ENCODE measurements around the gene ZNF106.

ZNF106 gene

DNA sequence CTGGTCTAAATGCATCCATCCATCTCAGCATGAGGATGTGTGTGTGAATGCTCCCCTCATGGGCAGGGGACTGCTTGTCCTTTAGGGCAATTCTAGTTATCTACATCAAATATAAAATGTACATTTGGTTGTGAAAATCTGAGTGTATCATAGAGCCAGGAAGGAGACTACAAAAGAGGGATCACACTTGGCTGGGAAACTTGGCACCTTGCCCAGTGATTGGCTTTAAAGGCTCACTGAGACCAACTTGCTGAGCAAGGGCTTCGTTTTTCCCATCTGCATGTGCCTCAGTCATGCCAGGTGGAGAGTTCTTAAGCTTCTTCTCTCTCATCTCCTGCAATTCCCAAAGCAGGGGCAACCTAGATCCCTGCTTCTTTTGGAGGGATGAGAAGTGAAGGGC lies 126.4 kb downstream of the ZNF106 start:
- DNase-seq: no peak

DNA sequence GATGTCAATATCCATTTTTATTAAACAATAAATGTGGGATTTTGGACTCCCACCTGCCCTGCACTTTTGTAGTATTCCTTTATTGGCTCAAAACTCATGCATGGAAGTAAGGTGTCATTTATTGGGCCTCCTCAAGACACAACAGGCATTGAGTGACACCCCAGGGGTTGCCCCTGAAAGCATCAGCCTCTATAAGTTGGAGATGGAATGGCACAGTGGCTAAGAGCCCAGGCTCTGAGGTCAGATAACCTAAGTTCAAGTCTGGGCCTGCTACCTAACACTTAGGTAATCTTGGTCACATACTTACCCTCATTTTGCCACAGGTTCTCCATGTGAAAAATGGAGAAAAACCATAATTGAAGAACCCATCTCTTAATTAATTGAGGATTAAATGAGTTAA lies 127.0 kb downstream of the ZNF106 start:
- DNase-seq: no peak

DNA sequence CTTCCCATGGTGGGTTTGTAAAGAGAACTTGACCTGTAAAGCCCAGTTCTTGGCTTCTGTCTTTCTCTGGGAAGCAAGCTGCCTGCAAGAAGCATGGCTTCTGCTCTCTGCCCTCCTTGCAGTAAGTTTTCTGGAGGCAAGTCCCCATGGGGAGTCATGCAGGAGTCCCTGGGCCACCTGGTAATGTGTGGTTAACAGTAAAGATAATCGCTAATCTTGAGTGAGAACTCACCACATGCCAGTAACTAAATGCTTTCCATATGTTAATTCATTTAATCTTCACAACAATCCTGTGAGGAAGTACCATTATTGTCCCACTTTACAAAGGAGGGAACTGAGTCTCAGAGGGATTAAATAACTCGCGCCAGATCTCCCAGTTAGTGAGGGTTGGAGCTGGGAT lies 127.5 kb downstream of the ZNF106 start:
- DNase-seq: no peak
